OCI-LY1 (cell line): ENCODE results near the gene DDX1.

Experiments used
- EZH2 ChIP-seq: fragments of 200-600 bp; sonication (generic), shearing (Covaris generic); IDR thresholded peaks from 2 replicates; pipeline ENCODE4 v1.8.0; 2017; ENCODE audit warnings: borderline replicate concordance, mixed run types, mild to moderate bottlenecking, antibody characterized with exemption, low read length, moderate library complexity, mixed read lengths
- TF ChIP-seq, protein P1 (sequence below): fragments of 200-600 bp; sonication (generic), shearing (Covaris generic); IDR thresholded peaks from 2 replicates; pipeline ENCODE4 v1.5.1; 2017; ENCODE audit warnings: mild to moderate bottlenecking, antibody characterized with exemption, low read length, moderate library complexity, mixed read lengths

DNA sequence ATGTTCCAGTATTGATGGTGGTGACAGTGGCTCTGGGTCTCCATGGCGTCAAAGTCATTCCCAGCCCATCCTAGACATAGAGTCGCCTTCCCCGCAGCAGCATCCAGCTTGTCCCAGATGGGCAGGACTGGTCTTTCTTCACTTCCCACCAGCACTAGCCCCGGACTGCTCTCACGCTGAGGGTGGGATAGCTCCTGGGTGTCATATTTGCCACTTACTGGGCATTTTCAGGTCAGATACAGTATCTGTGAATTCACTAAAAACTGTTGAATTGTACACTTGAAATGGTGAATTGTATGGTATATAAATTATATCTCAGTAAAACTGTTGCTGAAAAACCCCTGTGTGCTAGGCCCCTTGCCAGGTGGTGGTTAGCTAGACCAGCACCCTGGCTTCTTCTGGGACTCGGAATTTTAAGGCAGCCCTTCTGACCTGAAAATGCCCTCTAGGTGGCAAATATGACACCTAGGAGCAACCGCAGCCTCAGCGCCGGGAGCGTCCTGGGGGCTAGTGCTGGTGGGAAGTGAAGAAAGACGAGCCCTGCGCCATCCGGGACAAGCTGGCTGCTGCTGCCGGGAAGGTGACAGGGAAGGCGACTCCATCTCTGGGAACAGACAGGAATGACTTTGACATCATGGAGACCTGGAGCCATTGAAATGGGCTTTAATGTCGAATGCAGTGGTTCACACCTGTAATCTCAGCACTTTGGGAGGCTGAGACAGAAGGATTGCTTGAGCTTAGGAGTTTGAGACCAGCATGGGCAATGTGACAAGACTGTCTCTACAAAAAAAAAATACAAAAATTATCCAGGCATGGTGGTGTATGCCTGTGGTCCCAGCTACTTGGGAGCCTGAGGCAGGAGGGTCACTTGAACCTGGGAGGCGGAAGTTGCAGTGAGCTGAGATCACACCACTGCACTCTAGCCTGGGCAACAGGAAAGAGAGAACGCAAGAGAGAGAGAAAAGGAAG is 56.2 kb downstream of the DDX1 start:
- TF ChIP-seq, protein P1, sequence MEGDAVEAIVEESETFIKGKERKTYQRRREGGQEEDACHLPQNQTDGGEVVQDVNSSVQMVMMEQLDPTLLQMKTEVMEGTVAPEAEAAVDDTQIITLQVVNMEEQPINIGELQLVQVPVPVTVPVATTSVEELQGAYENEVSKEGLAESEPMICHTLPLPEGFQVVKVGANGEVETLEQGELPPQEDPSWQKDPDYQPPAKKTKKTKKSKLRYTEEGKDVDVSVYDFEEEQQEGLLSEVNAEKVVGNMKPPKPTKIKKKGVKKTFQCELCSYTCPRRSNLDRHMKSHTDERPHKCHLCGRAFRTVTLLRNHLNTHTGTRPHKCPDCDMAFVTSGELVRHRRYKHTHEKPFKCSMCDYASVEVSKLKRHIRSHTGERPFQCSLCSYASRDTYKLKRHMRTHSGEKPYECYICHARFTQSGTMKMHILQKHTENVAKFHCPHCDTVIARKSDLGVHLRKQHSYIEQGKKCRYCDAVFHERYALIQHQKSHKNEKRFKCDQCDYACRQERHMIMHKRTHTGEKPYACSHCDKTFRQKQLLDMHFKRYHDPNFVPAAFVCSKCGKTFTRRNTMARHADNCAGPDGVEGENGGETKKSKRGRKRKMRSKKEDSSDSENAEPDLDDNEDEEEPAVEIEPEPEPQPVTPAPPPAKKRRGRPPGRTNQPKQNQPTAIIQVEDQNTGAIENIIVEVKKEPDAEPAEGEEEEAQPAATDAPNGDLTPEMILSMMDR = no peak
- TF ChIP-seq EZH2 = no peak
